HG02759 (cell line): Measurements from ENCODE around the gene ST6GALNAC5.
"Not testable (repeated sequence)": the region's sequence is repeated elsewhere in the genome, so short reads cannot be mapped to it uniquely, and the experiment has no call there.

Experiments used
- ATAC-seq: cut with Tn5 transposase; IDR thresholded peaks from one replicate; pipeline ENCODE4 v1.9.1; 2021; ENCODE audit warnings: mild to moderate bottlenecking, moderate library complexity; ENCODE audit not compliant: unreplicated experiment

The ST6GALNAC5 gene

DNA sequence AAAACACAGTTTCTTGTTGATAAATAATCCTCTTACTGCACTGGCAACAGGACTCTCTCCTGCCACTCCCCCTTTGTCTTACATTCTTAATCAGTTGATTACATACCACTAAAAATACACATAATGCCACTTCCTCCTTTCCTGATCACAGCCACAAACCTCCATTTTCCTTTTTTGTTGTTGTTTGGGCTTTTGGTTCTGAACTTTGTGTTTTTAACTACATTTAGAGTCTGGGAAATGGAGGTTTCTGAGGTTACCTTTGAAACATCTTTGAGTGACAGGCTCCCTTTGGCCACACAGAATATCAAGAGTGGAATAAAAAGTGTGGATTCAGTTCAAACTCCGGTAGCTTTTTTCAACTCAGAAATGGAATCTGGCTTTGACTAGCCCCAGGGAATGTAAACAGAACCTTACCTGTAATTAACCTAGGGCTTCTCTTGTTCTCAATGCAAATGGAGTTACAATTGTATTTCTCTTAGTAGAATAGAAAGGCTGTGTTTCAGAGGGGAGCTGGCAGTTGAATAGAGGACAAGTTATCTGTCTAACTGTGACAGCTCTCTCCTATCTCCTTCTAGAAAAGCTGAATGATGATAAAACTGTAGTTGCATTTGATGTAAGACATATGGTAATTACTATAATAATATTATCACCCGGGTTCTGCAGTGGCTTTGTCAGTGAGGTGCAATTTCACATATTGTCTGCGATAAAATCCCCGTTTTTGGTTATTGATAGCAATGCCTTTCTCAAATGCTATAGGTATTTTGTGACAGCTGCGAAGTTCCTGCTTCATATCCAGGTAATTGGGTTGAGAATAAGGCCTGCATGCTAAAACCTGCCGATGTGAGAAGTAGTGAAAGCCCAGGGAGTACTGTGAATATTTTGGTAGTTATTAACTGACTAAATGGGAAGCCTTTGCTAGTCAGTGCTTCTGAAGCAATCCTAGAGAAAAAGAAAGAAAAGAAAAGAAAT is 66.9 kb downstream of the ST6GALNAC5 start:
- ATAC-seq, result no peak

DNA sequence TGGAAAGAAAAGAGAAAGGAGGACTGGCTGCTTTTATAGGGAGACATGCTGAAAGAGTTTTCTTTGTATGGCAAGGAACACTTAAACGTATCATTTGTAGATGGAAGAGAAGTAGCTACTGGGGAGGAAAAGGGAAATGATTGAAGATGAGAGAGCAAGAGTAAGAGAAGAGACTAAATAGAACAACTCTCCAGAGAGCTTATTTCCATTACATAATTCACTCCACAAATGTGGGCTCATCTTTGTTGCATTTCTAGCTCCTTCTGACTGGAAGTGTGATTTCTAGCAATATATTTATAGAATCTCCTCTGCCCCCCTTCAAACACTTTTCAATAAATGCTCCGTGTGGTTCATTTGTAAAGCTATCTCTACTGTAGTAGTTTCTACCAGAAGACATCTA is 71.0 kb downstream of the ST6GALNAC5 start:
- ATAC-seq, result no peak

DNA sequence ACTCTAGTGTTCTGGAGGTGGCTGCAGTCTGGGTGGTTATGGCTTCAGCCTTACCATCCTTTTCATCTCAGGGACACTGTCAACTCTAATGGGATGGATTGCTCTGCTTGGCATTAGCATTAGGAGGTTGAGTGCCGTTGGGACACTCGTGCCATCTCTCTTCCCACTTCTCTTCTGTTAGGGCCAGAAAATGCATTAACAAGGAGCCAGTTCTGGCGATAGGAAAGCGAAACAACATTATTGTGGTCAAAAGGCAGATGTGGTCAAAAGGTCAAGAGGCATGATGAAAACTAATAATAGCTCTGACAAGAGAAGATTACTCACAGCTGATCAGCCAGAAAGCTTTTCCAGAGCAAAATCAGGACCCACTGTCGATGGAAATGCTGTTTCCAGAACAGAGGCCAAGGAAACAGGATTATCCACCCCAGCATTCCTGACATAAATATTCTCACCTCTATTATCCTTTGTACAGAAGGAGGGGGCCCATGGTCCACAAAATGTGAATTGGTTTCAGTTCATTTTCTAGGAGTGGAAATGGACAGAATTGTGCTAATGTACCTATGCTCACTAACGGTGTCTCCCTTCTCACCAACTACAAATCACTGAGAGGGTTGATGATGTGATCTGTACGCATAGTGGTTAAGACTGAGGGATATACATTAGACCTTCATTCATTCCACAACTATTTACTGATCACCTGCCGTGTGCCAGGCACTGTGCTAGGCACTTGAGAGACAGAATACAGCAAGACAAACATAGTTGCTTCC is 72.0 kb downstream of the ST6GALNAC5 start:
- peak; percentile 59 for ATAC-seq

DNA sequence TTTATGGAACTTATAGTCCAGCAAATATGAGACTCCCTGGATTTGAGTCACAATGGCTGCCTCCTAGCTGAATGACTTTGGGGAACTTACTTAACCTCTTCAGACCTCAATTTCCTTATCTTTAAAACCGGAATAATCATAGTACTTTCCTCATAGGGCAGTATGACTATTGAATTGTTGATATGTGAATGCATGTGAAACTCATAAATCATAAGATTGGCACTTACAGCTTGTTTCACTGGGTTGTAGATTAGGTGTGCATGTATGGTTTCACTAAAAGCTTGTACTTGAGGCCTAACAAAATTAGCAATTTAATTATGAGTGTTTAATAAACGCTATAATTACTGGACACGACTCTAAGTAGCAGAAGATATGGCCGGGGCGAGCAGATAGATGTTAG is 72.5 kb downstream of the ST6GALNAC5 start:
- ATAC-seq, result no peak

DNA sequence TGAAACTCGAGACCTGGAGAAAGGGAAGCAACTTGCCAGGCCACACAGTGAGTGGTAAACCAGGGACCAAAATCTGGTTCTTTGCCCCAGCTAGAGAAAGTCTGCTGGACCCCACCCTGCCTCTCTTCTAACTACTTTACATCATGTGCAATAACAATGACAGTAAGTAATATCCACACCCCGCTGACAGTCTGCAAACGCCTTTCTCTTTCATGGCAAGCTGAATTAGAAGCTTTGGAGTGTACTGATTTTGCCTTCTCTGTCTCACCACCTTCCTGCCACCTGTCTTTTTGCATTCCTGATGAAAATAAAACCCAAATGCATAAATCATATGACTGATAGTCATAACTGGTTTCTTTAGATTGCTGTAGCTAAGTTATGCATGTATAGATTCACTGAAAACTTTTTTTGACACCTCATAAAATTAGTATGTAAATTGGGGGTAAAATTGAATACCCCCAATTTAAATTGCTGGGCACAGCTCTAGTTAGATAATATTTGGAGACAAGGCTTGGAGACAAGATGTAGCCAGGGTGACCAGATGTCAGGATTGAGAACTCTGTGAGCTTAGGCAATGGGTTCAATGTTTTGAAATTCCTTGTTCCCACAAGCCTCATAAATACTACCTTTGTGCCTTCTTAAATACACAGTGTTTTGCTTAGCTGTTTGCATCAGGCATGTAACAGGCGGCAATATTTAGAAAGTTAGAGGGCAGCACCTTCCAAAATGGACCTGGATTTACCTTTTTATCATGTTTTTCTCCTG is 73.5 kb downstream of the ST6GALNAC5 start:
- no peak for ATAC-seq

DNA sequence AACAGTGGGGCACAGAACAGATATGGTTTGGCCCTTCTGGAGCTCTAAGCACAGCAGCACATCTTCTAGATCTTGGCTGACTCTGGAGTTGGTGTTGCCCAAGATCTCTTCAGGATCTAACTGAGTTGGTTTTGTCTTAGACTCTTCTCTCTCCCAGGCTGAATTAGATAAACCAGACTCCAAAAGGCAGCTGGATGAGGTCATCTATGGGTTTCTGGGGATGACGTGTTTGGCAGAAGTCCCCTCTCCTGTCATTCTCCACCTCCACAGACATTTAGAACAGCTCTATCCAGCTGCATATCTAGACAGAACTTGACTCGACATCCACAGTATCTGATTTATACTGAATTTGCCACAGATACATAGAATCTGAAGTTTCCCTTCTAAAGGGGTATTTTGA is 75.3 kb downstream of the ST6GALNAC5 start:
- ATAC-seq, result no peak

DNA sequence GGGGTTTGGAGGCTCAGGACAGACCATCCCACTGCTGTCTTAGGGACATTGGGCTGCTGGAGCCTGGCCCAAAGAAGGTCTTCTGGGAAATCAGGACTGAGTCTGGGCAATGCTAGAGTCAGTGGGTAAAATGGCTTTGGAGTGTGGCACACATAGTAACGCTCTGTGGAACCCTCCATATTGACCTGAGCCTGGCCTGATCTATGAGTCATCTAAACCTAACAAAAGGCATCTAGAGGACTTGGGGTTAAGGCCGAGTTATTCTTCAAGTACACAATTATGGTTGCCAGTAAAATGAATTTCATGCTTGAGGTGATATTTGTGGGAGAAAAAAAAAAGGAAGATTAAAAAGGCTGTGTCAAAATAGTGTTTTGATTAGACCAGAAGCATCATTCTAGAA is 77.7 kb downstream of the ST6GALNAC5 start:
- no peak for ATAC-seq

DNA sequence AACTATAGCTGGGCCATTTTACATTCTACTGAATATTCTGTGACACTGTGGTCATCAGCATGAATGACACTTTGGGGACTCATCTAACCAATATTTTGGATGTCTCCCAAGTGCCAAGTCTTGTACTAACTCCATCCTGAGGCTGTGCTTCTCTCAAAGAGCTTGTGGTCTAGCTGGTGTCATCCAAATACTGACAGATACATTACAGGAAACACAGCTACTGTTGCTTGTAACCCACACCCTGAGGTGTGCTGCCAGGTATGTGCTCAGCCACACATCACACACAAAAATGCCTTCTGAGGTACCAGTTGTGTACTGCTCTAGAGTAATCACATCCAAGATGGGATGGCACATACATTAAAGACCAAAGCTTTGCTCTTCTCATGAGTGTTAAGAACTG is 81.6 kb downstream of the ST6GALNAC5 start:
- no peak for ATAC-seq

DNA sequence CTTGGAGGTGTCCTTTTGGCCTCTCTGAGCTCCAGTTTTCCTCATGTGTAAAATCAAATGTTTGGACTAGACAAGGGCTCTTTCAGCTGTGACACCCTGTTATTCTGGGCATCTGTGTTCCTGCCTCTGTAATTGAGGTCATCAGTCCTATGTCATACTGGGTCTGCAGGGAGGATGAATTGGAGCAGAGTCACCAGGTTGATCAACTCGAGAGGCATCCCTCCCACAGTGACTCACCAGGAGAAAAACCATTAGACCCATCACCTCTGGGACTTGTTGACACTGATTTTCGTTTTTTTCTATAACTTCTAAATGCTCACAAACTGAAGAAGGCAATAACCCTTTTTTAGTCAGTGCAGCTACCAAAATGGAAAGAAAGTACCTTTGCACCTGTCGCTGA is 82.2 kb downstream of the ST6GALNAC5 start:
- ATAC-seq, result no peak

DNA sequence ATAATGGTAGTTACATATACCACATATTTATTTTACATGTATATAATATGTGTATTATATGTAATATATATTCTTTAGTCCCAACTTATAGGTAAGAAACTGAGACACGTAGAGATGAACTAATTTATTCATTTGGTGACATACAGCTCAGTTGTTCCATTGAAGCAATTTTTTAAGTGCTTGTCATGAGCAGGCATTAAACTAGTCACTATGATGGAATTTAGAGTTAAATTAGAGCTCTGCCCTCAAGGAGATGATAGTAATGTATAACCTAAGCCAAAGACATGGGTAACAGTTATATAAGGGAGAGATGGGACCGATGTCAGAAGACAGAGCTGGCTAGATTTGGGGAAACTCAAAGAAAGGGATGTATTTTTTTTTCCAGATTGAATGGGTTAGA is 83.0 kb downstream of the ST6GALNAC5 start:
- no peak for ATAC-seq

DNA sequence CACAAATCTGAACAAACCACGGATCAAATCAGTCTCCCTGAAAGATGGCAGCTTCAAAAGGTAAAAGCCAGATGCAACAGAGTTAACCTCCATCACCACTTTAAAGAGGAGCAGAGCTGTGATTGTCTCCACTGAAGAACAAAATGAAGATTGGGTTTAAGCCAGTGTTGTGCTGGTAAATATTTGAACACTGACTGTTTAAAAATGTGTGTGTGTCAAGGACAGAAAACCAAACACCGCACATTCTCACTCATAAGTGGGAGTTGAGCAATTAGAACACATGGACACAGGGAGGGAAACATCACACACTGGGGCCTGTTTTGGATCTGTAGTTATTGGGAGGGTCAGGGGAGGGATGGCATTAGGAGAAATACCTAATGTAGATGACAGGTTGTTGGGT is 83.9 kb downstream of the ST6GALNAC5 start:
- ATAC-seq, result no peak

DNA sequence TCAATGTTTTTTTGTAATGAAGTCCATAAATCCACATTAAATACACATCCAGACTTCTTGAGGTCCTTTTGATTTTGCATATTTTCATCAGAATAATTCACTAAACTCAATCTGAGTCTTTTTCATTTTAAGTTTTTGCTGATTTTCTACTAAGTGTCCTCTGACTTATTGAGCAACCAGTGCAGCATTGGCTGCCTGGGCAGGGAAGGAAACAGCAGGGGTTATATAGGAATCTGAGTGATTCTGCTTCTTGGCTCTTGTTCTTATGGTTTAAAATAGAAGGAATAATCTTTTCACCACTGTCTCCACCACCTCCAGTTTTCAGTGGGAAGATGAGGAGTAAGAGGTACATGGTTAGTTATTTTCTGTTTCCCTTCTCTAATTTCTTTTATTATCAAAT is 88.4 kb downstream of the ST6GALNAC5 start:
- no peak for ATAC-seq

DNA sequence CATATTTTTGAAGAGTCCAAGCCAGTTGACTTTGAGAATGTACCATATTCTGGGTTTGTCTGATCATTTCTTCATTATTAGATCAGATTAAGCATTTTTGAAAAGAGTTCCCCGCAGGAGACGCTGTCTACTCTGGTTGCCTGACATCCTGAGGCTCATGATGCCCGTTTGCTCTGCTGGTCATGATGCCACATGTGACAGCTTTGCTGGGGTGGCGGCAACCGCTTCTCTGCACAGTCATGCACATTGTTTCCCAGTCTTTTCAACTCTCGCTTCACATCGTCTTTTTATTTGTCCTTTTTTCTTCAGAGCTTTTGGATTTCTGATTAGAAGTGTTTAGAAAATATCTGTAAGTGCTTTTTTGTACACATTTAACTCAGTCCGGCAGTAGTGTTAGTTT is 90.7 kb downstream of the ST6GALNAC5 start:
- ATAC-seq, result no peak

DNA sequence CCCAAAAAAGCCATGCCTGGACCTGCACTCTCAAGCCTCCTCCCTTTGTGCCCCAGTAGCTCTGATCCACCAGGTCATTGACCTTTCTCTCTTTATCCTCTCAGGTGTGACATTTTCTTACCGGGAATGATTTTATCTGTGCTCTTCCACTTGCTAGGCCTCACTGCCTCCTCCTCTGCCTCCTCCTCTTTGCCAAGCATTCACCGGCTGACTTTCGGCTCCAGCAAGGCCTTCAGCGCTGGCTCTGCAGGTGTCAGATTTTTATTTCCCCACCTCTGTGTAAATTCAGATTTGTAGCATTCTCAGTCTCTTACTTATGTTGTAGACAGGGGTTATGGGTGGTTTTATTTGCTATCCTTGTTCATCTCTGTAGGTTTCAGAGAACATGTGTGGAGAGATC is 91.5 kb downstream of the ST6GALNAC5 start:
- ATAC-seq, result no peak

DNA sequence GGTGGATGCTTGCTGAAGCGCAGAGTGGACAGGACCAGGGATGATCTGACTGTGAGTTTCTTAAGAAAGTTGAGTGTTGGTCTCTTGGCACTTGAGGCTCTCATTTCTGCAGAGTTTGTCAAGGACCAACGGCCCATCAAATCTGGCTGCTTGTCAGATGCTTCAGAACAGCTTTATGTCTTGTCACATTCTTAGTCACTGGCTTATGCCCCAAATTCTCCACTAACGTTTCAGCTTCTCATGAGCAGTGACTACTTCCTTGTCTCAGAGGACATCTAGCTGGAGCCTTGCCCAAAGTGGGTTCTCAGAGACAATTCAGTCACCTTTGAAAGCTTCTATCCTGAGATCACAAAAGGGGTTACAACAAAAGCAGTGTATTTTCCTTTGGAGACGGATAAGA is 92.3 kb downstream of the ST6GALNAC5 start:
- no peak for ATAC-seq

DNA sequence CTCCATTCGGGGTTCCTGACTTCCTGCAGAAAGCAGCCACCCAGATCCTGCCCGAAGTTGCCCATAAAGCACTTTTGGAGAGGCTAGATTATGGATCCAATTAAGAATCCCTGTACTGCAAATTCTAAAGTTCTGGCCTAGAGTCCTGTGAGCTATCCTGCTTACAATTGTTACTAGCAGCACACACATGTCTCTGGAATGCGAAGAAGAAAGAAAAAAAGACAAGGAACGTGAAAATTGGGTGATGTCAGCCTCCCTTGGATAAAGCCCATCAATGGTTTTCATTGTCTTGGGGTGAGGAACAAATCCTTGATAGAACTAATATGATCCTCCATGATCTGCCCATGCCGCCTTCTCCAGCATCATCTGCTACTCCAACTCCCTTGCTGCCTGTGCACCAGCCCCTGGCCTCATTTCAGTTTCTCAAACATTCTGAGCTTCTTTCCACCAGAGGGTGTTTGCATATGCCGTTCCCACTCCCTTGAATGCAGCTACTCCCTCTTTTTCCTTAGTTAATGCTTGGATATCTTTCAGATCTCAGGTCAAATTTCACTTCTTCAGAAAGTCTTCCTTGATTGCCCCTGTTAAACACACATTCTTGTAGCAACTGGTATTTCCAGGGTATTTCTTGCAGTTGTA is 94.0 kb downstream of the ST6GALNAC5 start:
- ATAC-seq, result no peak

DNA sequence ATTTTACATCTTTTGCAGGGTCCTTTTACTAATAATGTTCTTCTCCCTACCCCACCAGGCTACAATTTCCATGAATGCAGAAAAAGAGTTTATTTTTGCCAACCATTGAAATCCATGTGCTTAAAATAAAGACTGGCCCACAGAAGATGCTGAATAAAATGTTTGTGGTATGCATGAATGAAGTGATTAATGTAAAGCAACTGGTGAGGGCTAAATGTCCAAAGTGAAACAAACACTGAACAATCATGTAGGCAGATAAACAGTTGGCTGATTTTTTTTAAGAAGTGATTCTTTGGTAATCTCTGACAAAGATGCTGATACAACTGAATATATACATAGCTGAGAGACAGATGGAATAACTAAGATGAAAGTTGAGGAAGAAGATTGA is 94.5 kb downstream of the ST6GALNAC5 start:
- ATAC-seq, result no peak

DNA sequence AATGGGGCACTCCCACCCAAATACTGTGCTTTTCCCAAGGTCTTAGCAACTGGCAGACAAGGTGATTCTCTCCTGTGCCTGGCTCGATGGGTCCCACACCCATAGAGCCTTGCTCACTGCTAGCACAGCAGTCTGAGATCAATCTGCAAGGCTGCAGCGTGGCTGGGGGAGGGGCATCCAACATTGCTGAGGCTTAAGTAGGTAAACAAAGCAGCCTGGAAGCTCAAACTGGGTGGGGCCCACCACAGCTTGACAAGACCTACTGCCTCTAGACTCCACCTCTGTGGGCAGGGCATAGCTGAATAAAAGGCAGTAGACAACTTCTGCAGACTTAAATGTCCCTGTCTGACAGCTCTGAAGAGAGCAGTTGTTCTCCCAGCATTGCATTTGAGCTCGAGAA is 114.0 kb downstream of the ST6GALNAC5 start:
- not testable (repeated sequence) for ATAC-seq

DNA sequence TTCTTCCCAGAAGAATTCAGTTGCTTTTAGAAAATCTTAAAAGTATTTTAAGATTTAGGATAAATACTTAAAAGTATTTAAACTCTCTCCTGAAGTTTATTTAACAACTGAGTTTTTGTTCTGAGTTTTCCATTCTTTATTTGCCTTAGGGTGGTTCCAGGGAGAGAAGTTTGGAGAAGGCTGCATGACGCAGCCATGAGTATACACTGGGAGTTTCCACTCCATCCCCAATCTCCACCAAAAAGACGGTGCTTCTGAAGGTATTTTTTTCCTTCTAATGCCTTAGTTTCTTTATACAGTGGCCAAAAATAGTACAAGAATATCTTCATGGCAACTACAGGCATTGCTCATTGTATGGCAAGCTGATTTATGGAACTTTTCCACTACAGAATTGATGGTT is 122.7 kb downstream of the ST6GALNAC5 start:
- no peak for ATAC-seq

DNA sequence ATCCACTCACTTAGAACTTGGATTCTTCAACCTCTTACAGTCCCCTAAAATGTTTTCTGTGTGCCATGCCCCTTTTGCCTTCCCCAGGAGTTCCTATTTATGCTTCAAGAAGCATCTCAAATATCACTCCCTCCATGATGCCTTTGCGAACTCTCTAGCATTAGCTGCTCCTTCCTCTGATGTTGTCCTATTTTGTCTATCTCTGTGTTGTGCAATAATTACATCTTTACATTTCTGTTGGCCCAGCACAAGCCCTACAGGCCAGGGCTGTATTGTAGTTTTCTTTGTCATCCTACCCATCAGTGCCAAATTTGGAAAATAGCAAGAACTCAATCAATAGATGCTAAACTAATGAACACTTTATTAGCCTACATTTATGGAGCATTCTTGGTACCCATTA is 125.8 kb downstream of the ST6GALNAC5 start:
- no peak for ATAC-seq
